ENCODE measurements around the gene ZNF618.

GRCh38 chr9:114011313-114011712 lies 135.2 kb downstream of the ZNF618 start:
- TF ChIP-seq CTCF (IDR thresholded peaks at IDR 0.05) (no peak), TCF7L2 (IDR thresholded peaks at IDR 0.05; ENCODE audit: low read depth, low read length) (no peak), REST (IDR thresholded peaks at IDR 0.05; ENCODE audit: insufficient read depth in 1 of 2, low read depth in 2 of 2, low read length in 1 of 2) (no peak), POLR2AphosphoS5 (IDR thresholded peaks at IDR 0.05; ENCODE audit: low read depth, low read length) (no peak)

Data from Panc1 (cell line).